ENCODE results near the gene REV3L.

DNA sequence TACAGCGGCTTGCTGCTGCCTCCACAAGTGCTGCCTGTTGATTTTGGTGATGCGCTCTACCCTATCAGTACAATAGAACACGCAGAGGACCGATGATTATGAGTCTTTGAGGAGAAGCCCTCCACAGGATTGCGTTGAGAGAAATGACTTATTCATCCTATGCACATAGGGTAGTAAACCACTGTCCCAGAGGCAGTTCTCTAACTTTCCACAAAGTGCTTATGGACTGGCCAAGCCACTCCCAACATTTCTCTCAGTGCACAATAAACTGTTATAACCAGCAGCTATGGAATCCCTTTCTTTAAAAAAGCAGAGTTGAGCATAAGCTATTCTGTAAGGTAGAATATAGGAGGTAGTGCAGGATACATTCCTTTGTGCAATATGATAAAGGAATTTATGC is 48.2 kb upstream of the REV3L start:
- TF ChIP-seq CTCF (IDR thresholded peaks at IDR 0.05; ENCODE audit: low read depth, low read length, missing input control) (no peak), YY1 (IDR thresholded peaks at IDR 0.05) (no peak), MAX (IDR thresholded peaks at IDR 0.05) (no peak), RXRA (IDR thresholded peaks at IDR 0.05) (no peak), GABPA (IDR thresholded peaks at IDR 0.05 in 1 of 2, conservative IDR thresholded peaks at IDR 0.05 in 1 of 2) (no peak), ATF3 (IDR thresholded peaks at IDR 0.05) (no peak), RAD21 (IDR thresholded peaks at IDR 0.05) (no peak), TAF1 (conservative IDR thresholded peaks at IDR 0.05) (no peak), JUND (IDR thresholded peaks at IDR 0.05) (no peak), REST (IDR thresholded peaks at IDR 0.05) (no peak), EGR1 (IDR thresholded peaks at IDR 0.05; ENCODE audit: low read depth in 2 of 2) (no peak), SP1 (IDR thresholded peaks at IDR 0.05) (no peak)
